ENCODE measurements around the gene TRIM50. TPM values are rescaled to one million over a fixed set of nuclear protein-coding genes. Genes with fewer than 3 reads are reported as not detected.

TRIM50 gene
- polyA plus RNA-seq, 1 donor from 2014 or later = not detected

DNA sequence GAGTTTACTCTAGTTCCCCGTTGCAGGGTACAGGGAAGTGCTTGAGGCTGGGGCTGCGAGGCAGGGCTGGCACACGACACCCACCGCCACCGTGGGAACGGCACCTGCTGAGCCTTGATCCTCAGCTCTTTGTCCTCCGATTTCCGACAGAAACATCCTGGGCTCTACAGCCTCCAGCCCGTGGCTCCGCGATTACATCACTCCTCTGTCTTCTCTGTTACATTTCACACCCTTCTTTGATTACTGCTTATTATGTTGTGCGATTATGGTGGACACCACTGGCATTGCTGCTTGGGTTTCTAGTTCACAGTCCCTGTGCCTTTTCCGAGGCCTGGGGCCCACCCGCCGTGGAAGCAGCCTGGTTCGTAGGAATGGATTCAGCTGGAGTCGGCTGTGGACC, 26.9 kb upstream of the TRIM50 start:
- Histone ChIP-seq H3K9me3 (ENCODE audit: low read length) (no peaks in the 10 kb centered on the region), H3K9me2 (ENCODE audit: insufficient read depth, low read length) (no peaks in the 10 kb centered on the region), H3K79me2 (replicated peaks; ENCODE audit: insufficient read depth, low read length) (no peaks in the 10 kb centered on the region), H3K9ac (ENCODE audit: low read length) (no peak overlapping the region), H3K4me2 (ENCODE audit: low read length) (no peak overlapping the region), H3K27me3 (ENCODE audit: insufficient read depth, low read depth, low read length) (no peaks in the 10 kb centered on the region), H4K20me1 (ENCODE audit: insufficient read depth) (no peaks in the 10 kb centered on the region), H3K27ac (ENCODE audit: low read length) (no peak overlapping the region), H3K36me3 (ENCODE audit: insufficient read depth, low read length) (no peaks in the 10 kb centered on the region), H3K4me3 (ENCODE audit: low read length) (no peak overlapping the region), H3F3A (ENCODE audit: insufficient read depth, low read length, poor library complexity, severe bottlenecking) (no peaks in the 10 kb centered on the region), H2AFZ (ENCODE audit: low read depth, low read length) (no peak overlapping the region)
- TF ChIP-seq EZH2 (IDR thresholded peaks at IDR 0.05; ENCODE audit: borderline replicate concordance, insufficient read depth, low read length, poor library complexity, severe bottlenecking) (no peak), RAD21 (conservative IDR thresholded peaks at IDR 0.05) (no peak), MXI1 (conservative IDR thresholded peaks at IDR 0.05; ENCODE audit: poor library complexity, severe bottlenecking) (no peak), SMC3 (conservative IDR thresholded peaks at IDR 0.05; ENCODE audit: poor library complexity) (no peak), POLR2AphosphoS5 (IDR thresholded peaks at IDR 0.05) (no peak), TAF1 (IDR thresholded peaks at IDR 0.05; ENCODE audit: low read depth) (no peak), EP300 (conservative IDR thresholded peaks at IDR 0.05; ENCODE audit: poor library complexity, severe bottlenecking) (no peak)
- TF ChIP-seq, protein P1, sequence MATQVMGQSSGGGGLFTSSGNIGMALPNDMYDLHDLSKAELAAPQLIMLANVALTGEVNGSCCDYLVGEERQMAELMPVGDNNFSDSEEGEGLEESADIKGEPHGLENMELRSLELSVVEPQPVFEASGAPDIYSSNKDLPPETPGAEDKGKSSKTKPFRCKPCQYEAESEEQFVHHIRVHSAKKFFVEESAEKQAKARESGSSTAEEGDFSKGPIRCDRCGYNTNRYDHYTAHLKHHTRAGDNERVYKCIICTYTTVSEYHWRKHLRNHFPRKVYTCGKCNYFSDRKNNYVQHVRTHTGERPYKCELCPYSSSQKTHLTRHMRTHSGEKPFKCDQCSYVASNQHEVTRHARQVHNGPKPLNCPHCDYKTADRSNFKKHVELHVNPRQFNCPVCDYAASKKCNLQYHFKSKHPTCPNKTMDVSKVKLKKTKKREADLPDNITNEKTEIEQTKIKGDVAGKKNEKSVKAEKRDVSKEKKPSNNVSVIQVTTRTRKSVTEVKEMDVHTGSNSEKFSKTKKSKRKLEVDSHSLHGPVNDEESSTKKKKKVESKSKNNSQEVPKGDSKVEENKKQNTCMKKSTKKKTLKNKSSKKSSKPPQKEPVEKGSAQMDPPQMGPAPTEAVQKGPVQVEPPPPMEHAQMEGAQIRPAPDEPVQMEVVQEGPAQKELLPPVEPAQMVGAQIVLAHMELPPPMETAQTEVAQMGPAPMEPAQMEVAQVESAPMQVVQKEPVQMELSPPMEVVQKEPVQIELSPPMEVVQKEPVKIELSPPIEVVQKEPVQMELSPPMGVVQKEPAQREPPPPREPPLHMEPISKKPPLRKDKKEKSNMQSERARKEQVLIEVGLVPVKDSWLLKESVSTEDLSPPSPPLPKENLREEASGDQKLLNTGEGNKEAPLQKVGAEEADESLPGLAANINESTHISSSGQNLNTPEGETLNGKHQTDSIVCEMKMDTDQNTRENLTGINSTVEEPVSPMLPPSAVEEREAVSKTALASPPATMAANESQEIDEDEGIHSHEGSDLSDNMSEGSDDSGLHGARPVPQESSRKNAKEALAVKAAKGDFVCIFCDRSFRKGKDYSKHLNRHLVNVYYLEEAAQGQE (IDR thresholded peaks at IDR 0.05; ENCODE audit: borderline replicate concordance) = no peak
- TF ChIP-seq, protein P2, sequence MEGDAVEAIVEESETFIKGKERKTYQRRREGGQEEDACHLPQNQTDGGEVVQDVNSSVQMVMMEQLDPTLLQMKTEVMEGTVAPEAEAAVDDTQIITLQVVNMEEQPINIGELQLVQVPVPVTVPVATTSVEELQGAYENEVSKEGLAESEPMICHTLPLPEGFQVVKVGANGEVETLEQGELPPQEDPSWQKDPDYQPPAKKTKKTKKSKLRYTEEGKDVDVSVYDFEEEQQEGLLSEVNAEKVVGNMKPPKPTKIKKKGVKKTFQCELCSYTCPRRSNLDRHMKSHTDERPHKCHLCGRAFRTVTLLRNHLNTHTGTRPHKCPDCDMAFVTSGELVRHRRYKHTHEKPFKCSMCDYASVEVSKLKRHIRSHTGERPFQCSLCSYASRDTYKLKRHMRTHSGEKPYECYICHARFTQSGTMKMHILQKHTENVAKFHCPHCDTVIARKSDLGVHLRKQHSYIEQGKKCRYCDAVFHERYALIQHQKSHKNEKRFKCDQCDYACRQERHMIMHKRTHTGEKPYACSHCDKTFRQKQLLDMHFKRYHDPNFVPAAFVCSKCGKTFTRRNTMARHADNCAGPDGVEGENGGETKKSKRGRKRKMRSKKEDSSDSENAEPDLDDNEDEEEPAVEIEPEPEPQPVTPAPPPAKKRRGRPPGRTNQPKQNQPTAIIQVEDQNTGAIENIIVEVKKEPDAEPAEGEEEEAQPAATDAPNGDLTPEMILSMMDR (IDR thresholded peaks at IDR 0.05; ENCODE audit: poor library complexity, severe bottlenecking) = no peak

DNA sequence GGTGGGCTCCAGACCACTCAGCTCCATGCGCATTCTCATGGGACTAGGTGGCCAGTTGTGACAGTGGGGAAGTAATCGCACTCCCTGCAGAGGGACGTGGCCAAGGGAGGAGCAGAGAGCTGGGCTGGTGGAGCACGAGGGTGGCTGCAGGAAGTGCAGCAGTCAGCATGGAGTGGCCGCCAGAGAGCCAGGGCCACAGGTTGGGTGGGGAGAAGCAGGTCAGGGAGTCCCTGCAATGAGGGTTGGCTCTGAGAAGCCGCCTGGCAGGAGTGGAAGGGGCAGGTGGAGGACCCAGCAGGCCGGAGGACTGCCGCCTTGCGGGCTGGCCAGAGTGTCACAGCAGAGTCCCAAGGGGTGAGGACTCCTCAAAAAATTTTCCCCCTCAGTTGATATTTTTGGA, 26.3 kb upstream of the TRIM50 start:
- no peaks in the 10 kb centered on the region for H3K27me3 ChIP-seq (ENCODE audit: insufficient read depth, low read depth, low read length)
- no peaks in the 10 kb centered on the region for H3F3A ChIP-seq (ENCODE audit: insufficient read depth, low read length, poor library complexity, severe bottlenecking)
- H3K27ac ChIP-seq (ENCODE audit: low read length) = no peak overlapping the region
- H3K4me3 ChIP-seq (ENCODE audit: low read length) = no peak overlapping the region
- no peaks in the 10 kb centered on the region for H4K20me1 ChIP-seq (ENCODE audit: insufficient read depth)
- no peaks in the 10 kb centered on the region for H3K79me2 ChIP-seq (replicated peaks; ENCODE audit: insufficient read depth, low read length)
- no peak overlapping the region for H3K9ac ChIP-seq (ENCODE audit: low read length)
- H3K9me3 ChIP-seq (ENCODE audit: low read length) = no peaks in the 10 kb centered on the region
- H3K4me2 ChIP-seq (ENCODE audit: low read length) = no peak overlapping the region
- H3K9me2 ChIP-seq (ENCODE audit: insufficient read depth, low read length) = no peaks in the 10 kb centered on the region
- H3K36me3 ChIP-seq (ENCODE audit: insufficient read depth, low read length) = no peaks in the 10 kb centered on the region
- H2AFZ ChIP-seq (ENCODE audit: low read depth, low read length) = no peak overlapping the region
- TF ChIP-seq TAF1 (IDR thresholded peaks at IDR 0.05; ENCODE audit: low read depth) (no peak), MXI1 (conservative IDR thresholded peaks at IDR 0.05; ENCODE audit: poor library complexity, severe bottlenecking) (no peak), SMC3 (conservative IDR thresholded peaks at IDR 0.05; ENCODE audit: poor library complexity) (no peak), EZH2 (IDR thresholded peaks at IDR 0.05; ENCODE audit: borderline replicate concordance, insufficient read depth, low read length, poor library complexity, severe bottlenecking) (no peak), EP300 (conservative IDR thresholded peaks at IDR 0.05; ENCODE audit: poor library complexity, severe bottlenecking) (no peak), POLR2AphosphoS5 (IDR thresholded peaks at IDR 0.05) (no peak), RAD21 (conservative IDR thresholded peaks at IDR 0.05) (no peak)
- TF ChIP-seq, protein P2 (IDR thresholded peaks at IDR 0.05; ENCODE audit: poor library complexity, severe bottlenecking) = no peak
- TF ChIP-seq, protein P1 (IDR thresholded peaks at IDR 0.05; ENCODE audit: borderline replicate concordance) = no peak
